HG03469 (cell line): ENCODE data around the gene NAV3.

ENCODE experiments used
- ATAC-seq: cut with Tn5 transposase; IDR thresholded peaks from one replicate; pipeline ENCODE4 v1.9.1; 2021; ENCODE audit warnings: mild to moderate bottlenecking, moderate library complexity, moderate number of reproducible peaks; ENCODE audit not compliant: unreplicated experiment

The NAV3 gene

DNA sequence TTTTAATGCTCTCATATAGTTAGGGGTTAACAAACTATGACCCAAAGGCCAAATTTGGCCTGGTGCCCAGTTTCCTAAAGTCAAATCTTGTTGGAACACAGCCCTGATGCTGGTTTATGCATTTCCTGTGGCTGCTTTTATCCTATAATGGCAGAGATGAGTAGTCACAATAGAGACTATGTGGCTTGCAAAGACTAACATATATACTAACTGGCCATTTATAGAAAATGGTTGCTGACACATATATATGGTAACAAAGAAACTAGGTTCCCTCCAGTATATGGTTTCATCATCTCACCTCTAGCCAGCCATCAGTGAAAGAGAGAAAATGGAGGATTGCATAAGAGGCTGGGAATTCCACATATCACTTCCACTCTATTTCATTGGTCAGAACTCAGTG is 10.8 kb downstream of the NAV3 start:
- ATAC-seq, result peak; percentile 42

DNA sequence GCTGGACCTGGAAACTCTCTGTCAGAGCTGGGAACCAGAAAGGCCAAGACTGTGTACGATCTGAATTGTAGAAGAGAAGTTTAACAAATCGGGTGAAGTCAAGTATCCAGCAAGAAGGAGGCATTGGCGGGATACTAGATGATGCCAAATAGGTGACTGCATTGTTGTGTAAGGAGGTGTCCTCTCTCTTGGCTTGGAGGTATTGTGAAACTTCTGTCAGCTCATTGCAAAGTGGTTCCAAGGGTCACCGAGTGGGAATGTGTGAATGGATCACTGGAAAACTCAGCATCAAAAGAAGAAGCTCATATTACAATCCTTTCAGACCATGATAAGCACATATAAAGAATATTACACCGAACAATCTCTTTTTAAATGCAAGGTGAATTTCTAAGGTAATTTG is 11.7 kb downstream of the NAV3 start:
- ATAC-seq, result no peak

DNA sequence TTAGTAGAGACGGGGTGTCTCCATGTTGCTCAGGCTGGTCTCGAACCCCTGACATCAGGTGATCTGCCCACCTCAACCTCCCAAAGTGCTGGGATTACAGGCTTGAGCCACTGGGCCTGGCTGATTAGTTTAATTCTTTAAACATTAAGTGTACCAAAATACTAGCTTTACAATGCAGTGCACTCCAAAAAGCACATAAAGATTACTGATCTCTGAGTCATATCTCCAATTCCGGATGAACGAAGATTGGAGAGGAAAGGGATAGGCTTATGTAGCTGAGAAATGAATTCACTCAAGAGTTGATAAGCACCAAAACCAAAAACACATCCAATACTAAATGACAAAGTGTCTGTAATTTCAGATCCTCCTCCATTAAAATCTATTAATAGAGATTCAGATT is 15.1 kb downstream of the NAV3 start:
- no peak for ATAC-seq

DNA sequence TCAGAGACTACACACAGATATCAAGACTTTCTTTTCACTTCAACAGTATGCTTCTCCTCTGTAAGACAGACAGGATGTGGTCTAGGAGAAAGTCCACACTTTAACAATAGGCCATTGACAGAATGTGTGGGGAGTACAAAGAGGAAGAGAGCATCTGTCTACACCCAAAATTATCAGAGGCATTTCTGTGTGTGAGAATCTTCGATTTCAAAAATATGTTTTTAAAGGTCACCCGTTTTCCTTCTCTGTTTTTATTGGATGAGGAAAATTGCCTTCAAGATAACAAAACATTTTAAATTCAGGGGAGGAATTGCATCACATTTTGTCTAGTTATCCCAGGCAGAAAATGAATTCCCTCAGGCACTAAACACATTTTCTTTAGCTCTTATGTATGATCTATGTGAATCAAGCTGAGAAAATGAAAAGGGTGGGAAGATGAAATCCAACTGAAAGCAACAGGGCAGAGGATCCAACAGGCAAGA is 16.4 kb downstream of the NAV3 start:
- peak; percentile 100 for ATAC-seq

DNA sequence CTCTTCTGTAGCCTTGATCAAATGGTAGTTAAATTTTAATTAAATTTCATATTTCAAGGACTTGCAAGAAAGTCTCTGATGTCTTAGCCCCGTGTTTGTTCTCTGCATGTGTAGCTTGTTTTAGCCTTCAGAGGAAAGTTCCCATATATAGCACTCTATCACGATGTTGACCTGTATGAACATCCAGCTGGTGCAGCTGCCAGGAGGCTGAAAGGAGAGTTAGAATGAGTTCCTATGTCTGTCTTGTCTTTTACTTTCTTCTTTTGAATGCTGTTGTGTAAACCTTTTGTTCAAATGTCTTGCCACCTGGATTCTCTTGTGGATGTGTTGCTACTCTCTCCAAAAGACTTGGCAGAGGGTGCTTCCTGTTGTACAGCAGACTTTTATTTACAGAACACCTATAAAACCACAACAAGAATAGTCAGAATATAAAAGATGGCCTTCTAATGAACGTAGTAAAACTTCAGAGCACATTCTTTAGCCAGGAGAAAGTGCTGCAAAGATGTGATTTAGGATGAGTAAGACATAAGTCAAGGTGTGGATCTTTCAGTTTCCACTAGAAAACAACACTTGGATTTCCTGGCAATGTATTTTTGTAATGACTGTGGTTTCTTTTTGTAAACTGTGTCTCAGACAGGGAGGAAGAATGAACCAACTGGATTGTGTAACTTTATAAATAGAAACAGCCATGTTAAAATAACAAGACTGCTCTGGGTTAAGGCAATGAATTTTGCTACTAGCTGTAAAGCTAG is 17.2 kb downstream of the NAV3 start:
- no peak for ATAC-seq

DNA sequence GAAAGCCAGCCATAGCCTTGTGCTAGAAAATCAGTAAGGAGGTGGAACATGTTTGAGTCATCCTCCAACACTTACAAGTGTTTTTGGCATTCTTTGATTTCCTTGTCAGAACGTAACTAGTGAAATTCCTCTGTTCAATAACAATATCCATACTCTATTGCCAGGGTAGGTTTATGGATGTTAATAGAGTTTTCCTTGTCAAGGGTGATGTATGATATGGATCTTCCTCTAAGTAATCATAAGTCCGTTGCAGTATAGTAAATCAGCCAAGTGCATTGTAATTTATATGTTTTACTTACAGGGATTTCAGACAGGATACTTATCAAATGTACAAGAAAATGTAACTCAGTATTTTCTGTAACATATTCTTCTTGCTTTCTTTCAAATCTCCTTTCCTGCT is 19.4 kb downstream of the NAV3 start:
- ATAC-seq, result no peak

DNA sequence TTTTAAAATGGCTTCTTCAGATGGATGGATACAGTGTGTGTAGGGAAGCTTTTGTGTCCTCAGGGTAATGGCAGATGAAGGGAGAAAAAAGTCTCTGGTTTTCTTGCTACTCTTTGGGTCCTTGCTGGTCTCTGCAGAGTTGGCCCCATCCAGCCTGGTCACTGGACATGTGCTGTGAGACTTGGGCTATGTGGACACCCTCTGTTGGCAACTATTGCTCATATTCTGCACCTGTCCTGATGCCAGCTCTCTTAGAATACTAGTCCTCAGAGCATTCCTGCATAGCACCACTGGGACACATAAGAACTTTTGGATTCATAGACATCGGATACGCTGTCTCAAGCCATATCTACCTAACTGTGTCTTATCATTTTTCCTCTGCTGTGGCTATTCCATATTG is 20.0 kb downstream of the NAV3 start:
- ATAC-seq, result no peak

DNA sequence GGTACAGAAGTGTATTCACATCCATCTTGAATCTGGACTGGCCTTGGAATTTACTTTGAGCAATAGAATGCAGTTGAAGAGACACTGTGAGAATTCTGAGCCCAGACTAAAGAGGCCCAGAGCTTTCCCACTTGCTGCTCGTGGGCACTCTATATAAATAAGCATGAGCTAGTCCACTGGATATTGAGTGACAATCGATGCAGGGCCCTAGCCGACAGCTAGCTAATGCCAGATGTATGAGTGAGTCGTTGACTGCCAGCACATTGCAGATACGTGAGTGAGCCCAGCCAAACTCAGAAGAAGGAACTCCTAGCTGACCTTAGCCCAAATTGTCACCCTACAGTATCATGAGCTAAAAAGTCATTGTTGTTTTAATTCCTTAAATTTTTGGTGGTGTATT is 24.9 kb downstream of the NAV3 start:
- no peak for ATAC-seq

DNA sequence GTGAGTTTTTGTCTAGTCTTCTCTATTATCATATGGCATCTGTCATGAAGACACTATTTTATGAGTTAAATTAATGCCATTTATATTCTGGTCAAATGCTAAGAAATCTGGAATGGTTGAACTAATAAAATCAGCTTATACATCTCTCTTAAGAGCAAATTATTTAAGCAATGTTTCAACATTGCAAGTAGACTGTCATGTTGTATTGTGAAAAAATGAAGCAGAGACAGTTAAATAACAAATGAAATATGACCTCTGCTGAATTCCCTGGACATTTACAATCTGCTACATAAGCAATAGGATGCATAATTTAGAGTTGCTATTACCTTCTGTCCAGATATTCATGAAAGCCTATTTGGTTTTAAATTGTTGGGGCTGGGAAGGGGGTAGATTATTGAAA is 30.6 kb downstream of the NAV3 start:
- ATAC-seq, result no peak

DNA sequence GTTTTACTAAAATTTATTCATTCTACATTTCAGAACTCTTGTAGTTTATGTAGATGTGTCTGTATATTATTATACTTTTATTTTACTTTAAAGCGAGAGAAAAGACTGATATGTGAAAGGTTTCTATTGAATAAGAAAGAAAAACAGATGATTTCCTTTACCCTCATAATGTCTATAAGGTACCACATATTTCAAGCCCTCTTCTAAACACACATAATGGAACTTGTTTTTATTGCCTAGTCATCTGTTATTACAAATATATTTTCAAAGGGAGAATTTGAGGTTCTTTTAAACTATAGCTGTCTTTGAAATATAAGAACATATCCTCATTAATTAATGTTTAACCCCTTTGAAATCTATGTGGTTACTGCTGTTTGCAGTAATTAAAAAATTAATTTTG is 34.5 kb downstream of the NAV3 start:
- no peak for ATAC-seq

DNA sequence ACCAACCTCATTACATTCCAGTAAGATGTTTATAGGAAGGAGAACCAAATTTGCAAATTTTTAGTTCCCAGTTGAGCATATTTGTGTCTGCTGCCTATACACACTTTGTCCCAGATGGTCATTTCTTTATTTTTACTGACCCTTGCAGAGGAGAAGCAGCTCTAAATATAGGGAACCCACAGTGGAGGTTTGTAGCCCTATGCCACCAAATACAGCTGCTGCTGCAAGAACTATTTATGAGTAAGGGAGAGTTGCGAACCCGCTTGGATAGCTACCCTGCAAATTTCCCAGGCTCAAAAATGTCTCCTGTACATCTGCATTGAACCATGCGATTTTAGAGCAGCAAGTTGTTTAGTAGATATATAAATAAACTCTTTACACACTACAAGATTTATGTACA is 48.2 kb downstream of the NAV3 start:
- ATAC-seq, result no peak

DNA sequence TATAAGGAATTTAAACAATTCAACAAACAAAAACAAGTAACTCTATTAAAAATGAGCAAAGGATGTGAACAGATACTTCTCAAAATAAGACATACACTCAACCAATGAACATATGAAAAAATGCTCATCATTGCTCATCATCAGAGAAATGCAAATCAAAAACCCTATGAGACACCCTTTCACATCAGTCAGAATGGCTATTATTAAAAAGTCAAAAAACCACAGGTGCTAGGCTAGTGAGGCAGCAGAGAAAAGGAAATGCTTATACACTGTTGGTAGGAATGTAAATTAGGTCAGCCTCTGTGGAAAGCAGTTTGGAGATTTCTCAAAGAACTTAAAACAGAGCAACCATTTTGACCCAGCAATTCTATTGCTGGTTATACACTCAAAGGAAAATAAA is 52.0 kb downstream of the NAV3 start:
- ATAC-seq, result peak; percentile 82

DNA sequence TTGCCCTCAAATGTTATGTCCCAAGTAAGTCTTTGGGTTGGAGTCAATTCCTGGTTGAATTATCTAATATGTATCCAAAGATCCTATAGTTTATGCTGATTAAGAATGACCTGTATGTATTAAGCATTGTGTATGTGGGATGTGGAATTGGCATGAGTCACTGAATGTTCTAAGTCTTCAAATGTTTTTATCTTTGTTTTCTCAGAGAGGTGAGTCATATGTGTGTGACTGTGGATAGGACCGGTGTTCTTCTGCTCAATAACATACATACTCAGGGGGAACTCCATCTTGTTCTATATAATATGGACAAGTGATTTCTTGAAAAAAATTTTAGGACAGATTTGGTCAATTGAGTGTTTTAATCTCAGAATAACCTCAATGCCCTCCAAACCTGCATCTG is 57.9 kb downstream of the NAV3 start:
- ATAC-seq, result no peak

DNA sequence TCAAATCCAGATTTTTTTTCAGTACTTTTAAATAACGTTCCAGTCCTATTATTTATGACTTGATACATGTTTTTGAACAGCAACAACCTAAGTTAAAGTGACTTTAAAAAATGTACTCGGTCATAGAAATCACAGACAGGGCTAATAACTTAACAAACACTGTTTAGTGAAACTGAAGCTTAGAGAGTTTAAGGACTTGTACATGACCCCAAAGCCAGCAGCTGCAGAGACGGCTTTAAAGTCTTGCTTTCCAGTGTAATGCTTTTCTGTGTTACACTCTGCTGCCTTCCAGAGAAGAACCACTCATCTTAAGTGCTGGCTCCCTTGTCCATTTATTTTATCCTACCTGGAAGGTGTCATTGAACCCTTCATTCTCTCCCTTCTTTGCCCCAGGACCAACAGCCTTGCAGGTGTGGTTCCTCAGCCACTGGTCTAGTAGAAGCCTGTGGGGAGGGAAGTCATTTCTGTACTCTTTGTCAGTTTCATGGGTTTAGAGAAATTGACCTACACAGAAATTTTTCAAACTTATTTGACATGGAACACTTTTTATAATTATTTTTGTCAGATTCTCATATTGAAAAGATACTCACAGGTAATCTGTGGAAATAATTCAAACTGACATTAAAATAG is 60.9 kb downstream of the NAV3 start:
- ATAC-seq, result no peak

DNA sequence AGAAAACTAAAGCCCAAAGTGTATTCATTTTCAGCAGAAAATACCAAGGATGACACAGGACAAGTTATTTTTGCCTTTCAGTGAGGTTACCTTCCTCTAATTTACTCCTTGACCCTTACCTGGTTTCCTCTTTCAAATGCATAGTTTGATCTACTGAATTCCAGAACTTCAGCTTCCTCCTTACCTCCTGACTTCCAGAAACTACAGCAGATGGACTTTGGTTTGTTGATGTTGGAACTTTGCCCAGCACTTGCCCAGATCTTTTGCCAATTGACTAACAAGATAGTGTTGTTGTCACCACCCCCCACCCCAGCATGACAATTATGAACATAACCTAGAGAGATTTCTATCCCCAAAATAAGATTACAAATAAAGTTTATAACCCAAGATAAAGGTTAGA is 63.2 kb downstream of the NAV3 start:
- ATAC-seq, result no peak

DNA sequence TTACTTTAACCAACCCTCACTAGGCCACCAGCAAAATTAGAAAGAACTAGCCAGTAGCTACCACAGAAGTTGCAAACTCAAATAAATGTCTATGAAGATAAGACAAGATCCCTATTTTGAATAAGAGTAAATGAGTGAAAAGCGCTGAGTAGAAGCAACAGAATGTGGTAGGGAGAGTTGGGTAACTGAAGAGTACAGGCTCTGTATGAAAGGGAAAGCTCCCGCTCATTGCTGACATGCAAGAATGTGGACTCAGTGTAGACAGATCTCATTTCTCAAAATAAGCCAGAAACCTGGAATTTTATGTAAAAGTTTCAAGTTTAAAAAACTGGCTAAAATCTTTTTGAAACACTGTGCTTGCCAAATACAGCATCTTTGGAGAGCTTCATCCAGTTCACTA is 63.9 kb downstream of the NAV3 start:
- ATAC-seq, result no peak

DNA sequence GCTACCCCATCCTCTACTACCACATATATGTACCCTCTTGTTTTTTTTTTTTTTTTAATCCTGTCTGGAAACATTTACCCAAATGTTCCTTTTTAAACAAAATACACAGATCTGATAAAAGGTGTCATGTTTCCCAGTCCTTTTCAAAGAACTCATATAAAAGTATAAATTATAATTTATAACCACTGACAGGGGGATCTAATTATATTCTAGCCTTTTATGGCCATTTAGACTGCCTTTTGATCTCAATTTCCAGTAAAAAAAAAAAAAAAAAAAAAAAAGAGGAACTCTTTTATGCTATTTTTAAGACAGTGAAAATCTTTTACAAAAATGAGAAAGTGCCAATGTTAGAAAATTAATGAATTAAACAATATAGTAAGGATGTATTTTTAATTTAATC is 65.0 kb downstream of the NAV3 start:
- no peak for ATAC-seq

DNA sequence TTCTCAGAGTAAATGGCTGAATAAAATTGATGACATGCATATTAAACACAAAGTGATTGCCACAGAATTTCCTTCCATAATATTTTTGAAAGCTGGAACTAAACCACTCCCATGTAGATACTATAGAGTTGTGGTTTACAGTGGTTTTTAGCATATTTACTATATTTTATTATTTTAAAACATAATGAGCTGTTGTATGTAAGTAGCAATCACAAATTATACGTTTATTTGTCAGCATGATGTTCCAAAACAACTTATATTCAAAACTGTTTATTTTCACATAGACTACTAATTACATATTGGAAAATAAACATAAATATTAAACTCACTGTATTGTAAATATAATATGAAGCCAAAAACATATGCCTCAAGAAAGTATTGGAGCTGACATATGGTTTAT is 77.2 kb downstream of the NAV3 start:
- ATAC-seq, result no peak

DNA sequence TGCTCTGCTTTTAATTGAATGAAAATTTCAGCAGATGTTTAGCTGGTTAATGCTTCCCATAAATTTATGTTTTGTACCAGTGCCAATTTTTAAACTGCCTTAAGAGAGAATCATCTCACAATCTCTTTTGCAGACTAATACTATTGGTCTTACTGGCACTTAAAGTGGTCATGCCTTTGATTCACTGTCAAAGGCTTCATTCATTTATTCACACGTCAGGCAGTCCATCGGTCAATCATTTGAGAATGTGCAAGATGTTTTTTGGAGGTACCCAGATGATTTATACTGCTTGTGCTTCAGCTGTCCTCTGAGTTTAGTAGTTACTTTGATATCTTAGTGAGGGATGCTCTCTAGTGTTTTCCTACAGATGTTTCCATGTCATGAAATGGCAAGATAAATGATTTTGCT is 83.4 kb downstream of the NAV3 start:
- no peak for ATAC-seq

DNA sequence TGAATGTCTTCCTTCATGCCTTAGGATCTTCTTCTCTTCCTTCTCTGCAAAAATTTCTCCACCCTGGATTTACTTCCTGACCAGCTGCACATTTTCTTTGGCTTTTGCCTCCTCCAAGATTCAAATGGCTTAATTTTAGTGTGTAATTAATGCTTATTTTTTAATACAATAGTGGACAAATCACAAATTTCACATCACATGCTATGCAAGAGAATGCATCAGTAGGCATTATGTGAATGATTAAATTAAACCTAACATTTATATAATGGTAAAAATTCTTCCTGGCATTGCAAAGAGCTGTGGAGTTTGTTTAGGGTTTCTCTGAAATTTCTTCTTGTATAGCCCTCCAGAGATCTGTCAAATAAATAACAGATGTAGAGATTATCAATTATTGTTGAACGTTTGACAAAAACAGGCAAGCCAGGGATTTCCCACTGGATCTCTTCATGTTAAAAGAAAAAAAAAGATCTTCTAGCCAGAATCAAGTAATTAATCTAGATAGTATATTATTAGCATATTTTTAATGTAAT is 84.4 kb downstream of the NAV3 start:
- no peak for ATAC-seq

DNA sequence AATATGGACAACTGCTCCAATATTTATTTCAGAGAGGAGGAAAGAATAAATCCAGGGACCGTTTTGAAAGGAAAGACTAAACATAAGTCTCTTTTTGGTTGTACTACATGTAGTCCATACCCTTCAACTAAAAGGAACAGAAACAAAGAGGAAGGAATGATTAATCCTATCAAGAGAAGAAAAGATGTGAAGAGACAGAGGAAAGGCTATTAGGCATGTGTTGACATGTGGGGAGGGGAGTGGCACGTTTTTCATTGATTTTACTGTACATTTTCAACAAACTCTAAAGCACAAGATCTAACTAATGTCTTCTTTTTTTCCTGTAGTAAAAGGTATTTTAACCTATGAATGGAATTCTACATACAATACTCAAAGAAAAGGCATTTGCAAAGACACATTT is 85.6 kb downstream of the NAV3 start:
- no peak for ATAC-seq

DNA sequence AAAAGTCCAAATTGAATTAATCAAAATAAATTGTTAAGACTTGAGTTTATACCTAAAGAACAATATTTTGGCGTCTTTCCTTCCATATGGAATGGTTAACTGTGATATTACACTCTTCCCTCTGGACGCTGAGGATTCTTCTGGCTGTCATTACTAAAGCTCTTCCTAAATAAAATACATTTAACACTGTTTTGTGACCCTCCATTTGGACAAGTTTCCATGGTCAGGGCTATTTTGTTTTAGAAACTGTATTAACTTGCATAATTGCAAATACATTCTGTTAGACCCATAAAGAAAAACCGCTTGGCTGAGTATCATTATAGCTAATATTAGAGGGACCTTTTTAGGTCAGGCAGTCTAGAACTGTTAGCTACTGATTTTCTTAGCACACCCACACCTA is 87.4 kb downstream of the NAV3 start:
- no peak for ATAC-seq

DNA sequence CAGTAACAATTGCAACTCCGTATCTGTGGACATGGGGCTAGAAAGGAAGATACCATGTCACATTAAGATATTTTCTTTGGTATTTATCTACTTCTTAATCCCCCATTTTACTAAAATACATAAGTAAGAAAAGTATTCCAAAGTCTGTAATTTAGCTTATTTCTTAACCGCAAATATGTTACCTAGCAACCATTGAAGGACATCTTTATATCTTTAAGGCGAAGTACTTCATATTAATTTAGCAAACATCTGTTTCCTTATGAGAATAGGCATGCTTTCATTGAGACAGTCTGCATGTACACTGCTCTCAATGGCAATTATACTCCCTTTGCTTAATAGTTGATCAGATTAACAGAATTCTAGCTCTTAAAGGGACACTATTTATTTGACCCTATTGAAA is 88.8 kb downstream of the NAV3 start:
- no peak for ATAC-seq
